Right forelimb (tissue), 1 donor: ENCODE measurements around the gene PRR23B.

ENCODE experiments used
- DNase-seq: peaks from one replicate; pipeline ENCODE4 v3.0.0-alpha.2; 2018

Gene PRR23B

DNA sequence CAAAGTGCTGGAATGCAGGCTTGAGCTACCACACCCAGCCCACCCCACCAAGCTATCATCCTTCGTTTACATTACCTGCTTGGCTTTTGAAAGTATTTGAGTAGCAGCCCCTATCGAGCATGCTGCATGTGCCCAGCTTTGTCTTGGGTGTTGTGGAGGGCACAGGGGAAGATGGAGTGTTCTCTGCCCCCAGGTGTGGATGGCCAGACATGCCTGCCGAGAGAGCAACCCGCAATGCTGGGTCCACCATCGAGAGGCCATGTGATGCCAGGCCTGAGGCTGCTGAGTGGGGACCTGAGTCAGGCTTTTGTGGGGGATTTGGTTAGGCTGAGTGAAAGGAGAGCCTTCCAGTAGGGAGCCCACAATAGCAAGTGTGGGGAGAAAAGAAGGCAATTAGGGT is 47.8 kb downstream of the PRR23B start:
- DNase-seq = no peak

DNA sequence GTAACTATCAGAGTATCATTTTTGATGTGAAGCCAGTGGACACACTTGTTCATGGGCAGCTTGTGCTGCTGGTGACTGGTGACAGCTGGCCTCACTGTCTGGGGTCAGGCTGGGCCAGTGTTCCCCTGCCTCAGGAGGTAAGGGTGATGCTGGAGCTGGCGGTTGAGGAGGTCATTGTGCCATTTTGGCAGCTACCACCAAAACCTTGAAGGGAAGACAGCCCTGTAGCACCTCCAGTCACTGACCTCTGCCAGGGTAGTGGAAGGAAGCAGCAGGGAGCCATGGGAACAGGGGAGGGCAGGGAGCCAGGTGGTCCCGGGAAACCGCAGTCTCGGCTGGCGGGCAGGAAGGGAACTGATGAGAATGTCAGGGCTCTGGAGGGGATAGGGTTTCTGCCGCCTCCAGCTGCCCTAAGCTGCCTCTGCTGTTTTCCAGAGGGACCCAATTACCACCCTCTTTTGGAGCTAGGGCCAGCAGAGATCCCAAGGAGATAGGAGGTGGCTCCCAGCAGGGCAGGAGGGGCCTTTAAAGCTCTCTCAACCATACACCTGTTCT is 48.9 kb downstream of the PRR23B start:
- DNase-seq = no peak
